ENCODE results near the gene ATXN7.

DNA sequence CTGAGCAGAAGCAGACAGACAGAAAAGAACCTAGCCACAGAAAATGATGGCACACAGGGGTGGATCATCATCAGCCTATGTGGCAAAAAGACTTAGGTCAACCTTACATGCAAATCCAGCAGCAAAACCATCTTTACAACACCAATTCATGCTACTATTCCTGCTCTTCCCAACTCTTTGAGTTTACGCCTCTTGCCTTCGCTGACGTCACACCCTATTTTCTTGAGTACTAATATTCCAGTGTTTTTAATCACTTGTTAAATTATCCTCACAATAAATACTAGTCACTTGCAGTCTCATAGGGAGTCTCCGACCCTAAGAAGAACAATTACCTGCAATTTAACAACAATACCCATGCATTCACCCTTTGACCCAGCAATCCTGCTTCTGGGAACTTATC lies 165.6 kb downstream of the ATXN7 start:
- TF ChIP-seq POLR2A (IDR thresholded peaks at IDR 0.05) = no peak
- TF ChIP-seq, protein P1, sequence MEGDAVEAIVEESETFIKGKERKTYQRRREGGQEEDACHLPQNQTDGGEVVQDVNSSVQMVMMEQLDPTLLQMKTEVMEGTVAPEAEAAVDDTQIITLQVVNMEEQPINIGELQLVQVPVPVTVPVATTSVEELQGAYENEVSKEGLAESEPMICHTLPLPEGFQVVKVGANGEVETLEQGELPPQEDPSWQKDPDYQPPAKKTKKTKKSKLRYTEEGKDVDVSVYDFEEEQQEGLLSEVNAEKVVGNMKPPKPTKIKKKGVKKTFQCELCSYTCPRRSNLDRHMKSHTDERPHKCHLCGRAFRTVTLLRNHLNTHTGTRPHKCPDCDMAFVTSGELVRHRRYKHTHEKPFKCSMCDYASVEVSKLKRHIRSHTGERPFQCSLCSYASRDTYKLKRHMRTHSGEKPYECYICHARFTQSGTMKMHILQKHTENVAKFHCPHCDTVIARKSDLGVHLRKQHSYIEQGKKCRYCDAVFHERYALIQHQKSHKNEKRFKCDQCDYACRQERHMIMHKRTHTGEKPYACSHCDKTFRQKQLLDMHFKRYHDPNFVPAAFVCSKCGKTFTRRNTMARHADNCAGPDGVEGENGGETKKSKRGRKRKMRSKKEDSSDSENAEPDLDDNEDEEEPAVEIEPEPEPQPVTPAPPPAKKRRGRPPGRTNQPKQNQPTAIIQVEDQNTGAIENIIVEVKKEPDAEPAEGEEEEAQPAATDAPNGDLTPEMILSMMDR (IDR thresholded peaks at IDR 0.05) = no peak

Data from esophagus squamous epithelium (tissue), 4 donors.